Fibroblast of skin of scalp (primary cell): ENCODE measurements around the gene TOPBP1.
"Not testable (repeated sequence)": the region's sequence is repeated elsewhere in the genome, so short reads cannot be mapped to it uniquely, and the experiment has no call there.

ENCODE experiments used
- DNase-seq: peaks from one replicate; pipeline ENCODE4 v3.0.0-alpha.2; 2013

The TOPBP1 gene

DNA sequence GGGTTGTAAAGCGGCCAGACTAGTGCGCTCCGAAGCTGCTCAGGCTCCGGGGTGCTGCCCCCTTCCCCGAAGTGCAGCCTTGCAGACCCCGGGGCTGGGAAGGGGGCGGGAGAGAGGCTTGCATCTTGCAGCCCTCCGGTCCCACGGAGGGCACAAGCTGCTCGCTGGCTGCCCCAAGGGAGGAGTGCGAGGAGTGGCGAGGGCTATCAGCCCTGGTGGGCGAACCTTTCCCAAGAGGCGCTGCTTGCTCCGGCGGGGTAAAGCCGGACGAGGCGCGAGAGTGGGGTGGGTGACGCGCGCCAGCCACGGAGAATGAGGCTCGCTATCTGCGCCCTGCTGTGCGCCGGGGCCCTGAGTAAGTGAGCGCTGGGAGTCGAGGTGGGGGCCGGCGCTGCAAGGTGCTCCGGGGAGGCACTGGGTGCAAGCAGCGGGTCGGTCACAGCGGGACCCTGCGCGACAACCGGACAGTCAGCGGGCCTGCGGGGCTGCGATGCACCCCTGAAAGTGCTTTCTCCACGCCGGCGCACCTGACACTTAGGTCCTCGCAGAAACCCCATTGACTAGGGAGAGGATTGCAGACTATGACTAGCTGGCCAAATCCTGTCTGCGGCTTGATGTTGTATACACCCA, 12.7 kb upstream of the TOPBP1 start:
- no peak for DNase-seq

DNA sequence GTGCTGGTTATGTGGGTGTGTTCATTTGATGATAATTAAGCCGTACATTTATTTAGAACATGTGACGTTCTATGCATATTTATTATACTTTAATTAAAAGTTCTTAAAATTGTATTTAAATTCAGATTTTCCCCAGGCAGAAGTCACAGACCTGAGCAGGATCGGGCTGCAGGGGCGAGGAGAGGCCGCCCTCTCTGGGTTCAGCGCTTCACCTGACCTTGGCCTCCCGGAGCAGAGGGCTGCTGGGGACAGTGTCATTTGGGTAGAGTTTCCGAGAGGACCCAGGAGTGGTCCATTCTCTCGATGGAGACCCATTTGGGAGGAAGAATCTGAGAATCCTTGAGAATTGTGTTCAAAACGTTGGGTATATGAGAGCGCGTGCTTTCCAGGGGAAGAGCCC, 12.0 kb upstream of the TOPBP1 start:
- DNase-seq, result no peak

DNA sequence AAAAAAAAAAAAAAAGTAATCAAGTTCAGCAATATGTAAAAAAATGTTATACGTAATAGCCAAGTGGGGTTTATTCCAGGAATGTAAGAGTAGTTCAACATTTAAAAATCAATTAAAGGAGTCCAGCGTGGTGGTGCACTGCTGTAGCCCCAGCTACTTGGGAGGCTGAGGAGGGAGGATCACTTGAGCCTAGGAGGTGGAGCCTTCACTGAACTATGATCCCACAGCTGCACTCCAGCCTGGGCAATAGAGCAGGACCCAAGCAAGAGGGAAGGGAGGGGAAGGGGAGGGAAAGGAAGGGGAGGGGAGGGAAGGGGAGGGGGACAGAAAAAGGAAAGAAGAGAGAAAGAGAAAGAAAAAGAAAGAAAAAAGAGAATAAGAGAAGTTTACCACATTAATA, 10.7 kb upstream of the TOPBP1 start:
- no peak for DNase-seq

DNA sequence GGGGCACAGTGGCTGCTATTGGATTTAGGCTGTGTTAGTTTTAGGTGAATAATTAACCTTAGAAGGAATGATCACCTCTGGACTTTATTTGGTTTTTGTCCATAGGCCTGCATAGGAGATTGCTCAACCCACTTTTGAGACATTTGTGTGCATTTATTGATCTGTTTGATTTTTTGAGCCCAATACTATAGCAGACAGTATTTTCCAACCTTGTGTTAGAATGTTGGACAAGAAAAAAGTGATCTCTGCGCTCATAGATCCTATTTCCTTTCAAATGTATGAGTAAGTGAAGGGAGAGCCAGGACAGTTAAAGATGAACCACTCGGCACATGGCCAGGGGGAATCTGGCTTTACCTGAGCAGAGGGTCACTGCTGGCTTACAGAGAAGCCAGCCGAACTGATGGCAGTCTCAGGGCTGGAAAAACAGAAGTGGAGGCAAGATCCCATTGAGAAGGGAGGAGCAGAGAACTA, 8.8 kb upstream of the TOPBP1 start:
- no peak for DNase-seq

DNA sequence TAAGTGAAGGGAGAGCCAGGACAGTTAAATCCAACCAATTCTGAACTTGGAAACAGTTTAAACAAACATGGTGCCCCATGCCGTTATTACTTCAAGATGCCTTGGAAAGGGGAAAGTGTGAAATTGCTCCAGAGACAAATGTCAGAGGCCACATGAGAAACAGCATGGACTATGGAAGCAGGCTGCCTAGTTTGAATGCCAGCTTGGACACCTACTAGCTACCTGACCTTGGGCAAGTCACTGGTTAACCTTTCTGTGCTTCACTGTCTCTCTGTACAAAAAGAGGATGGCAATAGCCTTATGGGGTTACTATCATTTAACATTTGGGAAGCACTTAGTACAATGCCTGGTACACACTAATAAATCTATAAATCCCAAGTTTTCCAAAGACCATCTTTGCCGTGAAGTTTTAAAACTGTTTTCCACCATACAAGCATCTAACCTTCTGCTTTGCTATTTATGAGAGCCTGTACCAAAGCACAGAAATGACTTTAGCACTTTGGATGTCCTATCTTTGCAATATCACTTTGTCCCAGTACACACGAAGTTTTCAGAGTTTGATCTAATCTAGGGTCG, 8.3 kb upstream of the TOPBP1 start:
- no peak for DNase-seq

DNA sequence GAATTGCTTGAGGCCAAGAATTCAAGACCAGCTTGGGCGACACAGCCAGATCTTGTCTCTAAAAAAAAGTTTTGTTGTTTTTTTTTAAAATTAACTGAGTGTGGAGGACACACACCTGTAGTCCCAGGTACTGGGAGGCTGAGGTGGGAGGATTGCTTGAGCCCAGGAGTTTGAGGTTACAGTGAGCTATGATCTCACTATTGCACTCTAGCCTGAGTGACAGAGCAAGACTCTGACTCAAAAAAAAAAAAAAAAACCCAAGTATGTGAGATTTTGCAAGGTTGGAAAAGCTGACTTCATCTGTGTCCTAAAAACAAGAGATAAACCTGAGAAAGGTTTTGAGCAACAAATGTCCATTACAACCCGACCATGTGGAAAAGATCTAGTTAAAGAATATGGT, 5.4 kb upstream of the TOPBP1 start:
- no peak for DNase-seq

DNA sequence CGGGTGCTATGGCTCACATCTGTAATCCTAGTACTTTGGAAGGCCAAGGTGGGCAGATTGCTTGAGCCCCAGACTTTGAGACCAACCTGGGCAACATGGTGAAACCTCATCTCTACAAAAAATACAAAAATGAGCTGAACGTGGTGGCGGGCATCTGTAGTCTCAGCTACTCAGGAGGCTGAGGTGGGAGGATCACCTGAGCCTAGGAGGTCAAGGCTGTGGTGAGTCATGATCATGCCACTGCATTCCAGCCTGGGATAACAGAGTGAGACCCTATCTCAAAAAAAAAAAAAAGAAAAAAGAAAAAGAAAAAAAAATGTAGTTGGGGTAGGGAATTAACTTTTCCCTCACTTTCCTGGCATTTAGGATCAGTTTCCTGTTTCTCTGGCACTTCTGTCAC, 3.4 kb upstream of the TOPBP1 start:
- not testable (repeated sequence) for DNase-seq

DNA sequence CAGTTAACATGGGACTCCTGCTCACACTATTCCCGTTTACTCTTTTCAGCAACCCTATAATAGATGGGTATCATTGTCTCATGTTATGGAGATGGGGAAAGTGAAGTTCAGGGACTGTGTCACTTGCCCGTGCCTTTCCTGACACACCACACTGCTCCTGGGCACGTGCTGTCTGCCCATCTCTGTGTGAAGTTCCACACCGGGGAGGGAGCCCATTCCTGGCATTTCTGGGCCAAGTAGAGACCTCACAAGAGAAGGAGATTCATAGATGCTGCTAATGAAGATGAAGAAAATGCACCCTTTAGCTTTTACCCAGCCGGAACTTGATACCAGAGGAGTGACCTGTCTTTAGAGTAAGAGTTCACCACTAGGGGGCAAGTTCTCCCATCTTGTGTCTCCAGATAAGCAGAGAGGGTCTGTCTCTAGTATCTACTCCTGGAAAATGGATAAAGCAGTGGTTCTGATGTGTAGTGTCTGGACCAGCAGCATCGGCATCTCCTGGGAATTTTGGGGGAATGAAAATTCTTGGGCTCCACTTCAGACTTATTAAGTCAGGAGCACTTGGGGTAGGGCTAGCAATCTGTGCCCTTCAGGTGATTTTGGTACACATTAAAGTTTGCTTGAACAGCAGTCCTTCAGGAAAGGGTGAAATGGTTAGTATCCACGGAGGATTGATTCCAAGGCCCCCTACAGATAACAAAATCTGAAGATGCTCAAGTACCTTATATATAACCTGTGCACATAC, 2.0 kb upstream of the TOPBP1 start:
- peak; percentile 56 for DNase-seq

DNA sequence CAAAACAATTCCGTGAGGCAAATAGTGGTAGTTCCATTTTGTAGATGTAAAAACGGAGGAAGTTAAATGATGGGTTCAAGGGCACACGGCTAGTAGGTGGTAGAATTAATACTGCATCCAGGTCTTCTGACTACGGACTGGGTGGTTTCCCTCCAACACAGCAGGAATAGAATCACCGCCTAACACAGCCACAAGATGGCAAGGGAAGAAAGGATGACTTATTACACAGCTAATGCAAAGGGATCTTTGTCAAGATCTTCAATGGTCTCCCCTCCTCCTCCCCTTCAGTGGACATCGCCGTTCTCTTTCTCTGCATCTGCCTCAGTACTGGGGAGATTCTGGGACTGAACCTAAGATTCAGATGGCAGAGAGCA, 524 bp upstream of the TOPBP1 start:
- peak; percentile 14 for DNase-seq

DNA sequence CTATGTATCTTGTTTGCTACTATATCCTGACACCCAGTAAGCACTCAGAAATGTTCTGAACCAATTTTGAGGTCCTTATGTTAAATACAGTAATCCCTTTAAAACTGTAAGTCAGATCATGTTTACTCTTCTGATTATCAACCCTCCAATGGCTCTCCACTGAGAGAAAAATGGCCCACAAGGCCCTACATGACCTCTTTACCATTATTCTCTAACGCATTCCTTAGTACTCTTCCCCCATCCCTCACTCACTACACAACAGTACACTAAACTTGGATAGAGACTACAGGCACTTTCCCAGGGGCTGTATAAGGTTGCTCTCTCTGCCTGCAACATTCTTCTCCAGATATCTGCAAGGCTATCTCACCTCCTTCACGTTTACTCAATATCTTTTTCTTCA, 1.9 kb downstream of the TOPBP1 start:
- no peak for DNase-seq

DNA sequence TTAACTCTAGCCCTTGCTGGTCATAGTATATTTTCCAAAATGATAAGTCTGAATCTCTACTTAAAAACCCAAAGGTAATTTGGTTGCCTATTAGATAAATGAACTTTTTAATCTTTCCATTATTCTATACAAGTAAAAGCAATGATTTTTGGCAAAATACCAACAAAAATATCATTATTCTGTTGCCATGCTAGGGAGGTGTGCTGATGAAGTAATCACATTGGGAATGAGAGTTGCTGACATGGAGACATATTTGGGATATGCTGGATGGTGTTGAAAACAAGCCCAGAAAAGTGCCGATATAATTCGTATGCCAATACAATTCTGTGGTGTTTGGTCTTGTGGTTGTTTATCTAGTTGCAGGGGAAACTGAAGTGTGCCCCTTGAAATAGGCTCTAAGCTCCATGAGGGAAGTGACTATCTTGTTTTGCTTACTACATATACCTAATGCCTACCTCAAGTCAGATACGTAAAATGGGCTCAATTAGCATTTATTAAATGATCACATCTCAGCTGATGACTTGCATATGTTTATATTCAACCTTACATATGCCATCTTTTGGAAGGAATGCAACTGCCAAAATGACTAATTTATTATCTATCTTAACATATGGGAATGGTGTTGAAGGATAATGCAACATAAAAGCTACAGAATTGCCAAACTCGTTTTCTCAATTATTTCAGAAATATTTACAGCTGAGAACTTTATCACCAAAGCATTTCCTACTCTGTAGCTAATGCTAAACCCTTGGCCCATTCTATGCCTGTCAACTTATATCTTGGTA, 5.8 kb downstream of the TOPBP1 start:
- DNase-seq, result no peak

DNA sequence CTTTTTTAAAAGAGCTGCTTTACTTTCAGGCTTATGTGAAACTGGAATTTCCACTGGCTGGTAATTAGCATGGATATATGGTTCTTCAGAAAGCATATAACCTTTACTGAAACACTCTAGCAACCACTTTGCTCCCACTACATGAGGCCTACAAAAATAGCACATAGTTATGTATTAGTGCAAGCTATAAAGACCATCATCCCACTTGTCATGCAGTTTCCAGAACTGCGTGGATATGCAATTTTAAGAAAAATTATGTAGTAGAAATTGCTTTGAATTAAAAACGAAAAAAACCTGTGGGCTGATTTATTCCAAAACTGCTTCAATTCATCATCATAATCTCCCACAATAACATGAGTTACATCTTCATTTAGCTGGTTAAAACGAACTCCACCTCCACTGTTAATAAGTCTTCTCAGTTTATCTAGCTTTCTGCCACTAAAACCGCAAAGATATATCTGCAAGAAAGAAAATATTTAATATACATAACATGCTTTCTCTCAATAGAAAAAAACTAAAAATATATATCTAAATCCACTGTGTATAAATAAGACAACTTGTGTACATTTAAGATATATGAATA, 12.2 kb downstream of the TOPBP1 start:
- no peak for DNase-seq

DNA sequence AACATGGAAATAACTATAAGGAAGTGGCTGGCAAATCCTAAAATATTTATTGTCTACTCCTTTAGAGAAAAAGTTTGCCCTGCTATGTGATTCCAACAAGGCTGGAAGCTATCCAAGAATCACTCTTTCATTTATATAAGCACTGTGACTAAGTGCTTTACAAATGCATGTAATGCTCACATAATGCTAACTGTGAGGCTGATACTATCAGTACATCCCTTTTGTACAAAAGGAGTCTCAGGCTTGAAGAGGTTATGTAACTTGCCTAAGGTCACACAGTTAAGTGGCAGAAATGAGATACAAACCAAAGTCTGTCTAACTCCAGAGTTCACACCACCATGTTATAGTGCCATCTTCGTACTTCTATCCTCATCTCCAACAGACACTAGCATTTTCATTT, 17.0 kb downstream of the TOPBP1 start:
- DNase-seq, result peak; percentile 92

DNA sequence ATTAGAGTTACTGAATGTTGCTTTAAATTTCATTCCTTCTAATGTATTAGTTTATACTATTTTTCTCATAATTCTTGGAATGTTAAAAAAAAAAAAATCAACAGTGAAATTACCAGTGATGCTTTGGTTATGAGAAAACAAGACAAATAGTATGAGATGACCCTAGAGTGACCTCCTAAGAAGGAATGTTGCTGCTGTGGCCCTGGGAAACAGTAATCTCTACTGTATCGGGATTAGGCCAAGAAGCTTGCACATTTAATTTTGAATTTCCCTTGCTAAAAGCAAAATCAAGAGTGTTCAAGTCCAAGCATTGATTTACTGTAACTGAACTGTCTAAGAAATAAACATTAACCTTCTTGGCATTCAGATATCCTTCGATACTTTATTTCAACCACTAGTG, 18.1 kb downstream of the TOPBP1 start:
- peak; percentile 20 for DNase-seq

DNA sequence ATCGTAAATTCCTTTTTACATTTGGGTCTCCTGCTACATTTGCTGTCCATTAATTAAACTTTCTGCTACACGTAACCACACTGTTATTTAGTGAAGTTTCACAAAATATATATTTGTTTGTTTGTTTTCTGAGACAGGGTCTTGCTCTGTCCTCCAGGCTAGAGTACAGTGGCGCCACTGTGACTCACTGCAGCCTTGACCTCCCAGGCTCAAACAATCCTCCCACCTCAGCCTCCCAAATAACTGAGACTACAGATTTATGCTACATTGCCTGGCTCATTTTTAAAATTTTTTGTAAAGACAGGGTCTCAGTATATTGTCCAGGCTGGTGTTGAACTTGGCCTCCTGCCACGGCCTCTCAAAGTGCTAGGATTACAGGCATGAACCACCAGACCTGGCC, 20.5 kb downstream of the TOPBP1 start:
- no peak for DNase-seq

DNA sequence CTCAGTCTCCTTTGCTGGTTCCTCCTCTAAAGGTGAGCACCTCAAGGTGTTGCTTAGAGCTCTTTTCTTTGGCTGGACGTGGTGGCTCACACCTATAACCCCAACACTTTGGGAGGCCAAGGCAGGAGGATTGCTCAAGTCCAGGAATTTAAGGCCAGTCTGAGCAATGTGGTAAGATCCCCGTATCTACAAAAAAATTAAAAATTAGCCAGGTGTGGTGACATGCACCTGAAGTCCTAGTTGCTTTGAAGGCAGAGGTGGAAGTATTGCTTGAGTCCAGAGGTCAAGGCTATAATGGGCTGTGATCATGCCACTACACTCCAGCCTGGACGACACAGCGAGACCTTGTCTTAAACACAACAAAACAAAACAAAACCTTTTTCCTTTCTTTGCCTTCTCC, 28.3 kb downstream of the TOPBP1 start:
- no peak for DNase-seq

DNA sequence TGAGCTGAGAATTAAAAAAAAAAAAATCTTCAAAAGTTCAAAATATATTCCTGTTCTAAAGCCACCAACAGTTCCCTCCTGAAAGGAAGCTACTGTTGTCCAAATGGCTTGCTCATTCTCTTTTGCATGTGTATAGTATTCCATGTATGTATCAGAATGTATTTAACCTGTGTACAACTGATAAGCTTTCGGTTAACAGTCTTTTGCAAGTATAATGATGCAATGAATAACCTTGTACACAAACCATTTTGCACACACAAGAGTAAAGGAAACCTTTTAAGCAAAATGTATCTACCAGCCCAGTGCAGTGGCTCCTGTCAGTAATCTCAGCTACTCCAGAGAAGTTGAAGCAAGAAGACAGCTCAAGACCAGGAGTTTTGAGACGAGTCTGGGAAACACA, 32.6 kb downstream of the TOPBP1 start:
- DNase-seq, result no peak

DNA sequence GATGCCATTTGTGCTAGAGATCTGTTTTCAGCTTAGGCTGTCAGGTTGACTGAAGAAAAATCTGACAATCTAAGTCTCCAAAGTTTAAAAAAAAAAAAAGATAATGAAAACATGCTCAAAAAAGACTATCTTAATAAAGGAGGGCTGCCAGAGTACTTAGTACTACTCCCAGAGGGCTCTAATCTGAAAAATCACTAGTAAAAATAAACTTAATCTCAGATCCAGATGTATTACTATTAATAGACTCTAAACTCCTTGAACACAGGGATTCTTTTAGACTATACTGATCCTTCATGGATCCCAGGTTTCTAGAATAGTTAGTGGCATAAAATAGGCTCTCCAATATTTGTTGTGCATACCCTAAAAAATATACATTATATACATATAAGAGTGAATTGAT, 34.0 kb downstream of the TOPBP1 start:
- no peak for DNase-seq

DNA sequence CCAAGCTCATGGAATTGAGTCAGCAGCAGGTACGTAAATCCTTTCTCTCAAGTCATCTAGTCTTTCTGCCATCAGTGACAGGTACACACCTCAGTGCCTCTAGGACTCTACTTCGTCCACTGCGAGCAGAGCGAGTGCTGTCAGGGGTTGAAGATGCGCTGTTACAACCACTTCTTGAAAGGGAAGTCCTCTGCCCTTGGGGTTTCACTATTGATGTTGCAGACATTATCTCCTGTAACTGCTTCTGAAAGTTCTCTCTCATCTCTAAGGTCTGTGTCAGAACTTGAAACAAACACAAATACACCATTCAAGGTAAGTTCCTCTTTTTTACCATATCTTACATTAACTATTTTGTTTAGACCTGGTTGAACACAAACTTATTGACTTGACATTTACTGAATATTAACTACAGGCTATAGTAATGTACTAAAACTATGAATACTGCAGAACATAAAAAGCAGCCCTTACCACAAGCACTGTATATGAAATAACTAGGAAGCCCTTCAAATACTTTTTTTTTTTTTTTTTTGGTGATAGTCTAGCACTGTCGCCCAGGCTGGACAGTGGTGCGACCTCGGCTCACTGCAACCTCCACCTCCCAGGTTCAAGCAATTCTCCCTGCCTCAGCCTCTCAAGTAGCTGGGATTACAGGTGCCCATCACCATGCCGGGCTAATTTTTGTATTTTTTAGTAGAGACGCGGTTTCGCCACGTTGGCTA, 41.5 kb downstream of the TOPBP1 start:
- no peak for DNase-seq

DNA sequence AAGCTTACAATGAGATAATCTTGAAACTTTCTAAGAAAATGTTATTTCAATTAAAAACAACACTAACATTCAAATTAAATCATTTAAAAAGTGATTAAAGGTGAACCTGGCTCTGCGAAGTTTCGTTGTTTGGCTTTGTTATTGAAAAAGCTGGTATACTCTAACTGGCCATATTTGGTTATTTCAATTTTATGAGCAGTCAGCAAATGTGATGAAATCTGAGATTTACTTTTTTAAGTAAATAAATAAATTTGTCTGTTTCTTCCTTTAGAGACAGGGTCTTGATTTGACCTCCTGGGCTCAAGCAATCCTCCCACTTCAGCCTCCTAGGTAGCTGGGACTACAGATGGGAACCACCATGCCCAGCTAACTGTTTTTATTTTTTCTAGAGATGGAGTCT, 50.2 kb downstream of the TOPBP1 start:
- no peak for DNase-seq

DNA sequence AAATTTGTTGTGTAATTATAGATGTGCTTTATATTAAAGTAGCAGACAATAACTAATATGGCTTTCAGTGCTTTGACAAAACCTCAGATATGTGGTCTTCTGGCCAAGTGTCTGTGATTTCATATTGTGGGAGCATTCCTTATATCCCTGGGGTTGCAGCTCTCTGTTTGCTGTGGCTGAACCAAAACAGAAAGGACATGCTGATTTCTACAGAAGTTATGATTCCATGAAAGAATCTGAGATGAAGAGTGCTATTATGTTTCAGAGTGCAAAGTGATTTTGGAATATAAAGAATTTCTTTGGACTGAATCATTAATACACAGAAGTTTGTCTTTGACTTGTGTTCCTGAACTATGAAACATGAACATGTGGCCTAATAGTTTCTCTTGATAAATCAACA, 51.7 kb downstream of the TOPBP1 start:
- peak; percentile 86 for DNase-seq

DNA sequence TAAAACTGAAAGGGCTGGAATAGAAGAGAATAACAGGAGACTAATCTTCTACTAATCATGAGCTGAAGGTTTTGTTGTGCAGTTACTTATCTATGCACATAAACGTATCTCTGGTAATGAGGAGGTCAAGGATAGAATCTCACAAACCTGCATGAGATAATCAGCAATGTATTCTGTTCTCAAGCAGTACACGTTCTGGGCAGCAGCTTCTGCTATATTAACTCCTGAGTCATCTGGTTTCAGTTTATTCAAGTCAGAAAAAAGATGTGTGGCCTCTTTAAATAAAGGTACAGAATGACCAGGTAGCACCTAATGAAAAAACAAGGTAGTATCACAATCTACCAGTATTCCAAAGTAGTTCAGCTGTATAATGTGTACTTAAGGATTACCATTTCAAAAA, 53.4 kb downstream of the TOPBP1 start:
- no peak for DNase-seq
